ENCODE measurements around the gene IFNL4.
"Not testable (repeated sequence)": the region's sequence is repeated elsewhere in the genome, so short reads cannot be mapped to it uniquely, and the experiment has no call there.

IFNL4 gene

GRCh38 chr19:39219108-39219507, 29.5 kb downstream of the IFNL4 start:
- not testable (repeated sequence) for FAIRE-seq

- no peak for FAIRE-seq
Measured at GRCh38 chr19:39218230-39219007, 30.2 kb downstream of the IFNL4 start.

- no peak for FAIRE-seq
Measured at GRCh38 chr19:39217094-39217493, 31.6 kb downstream of the IFNL4 start.

GRCh38 chr19:39215323-39215722, 33.3 kb downstream of the IFNL4 start:
- FAIRE-seq: not testable (repeated sequence)

GRCh38 chr19:39212375-39212742, 36.3 kb downstream of the IFNL4 start:
- FAIRE-seq: no peak

- no peak for FAIRE-seq
Measured at GRCh38 chr19:39211731-39212374, 36.8 kb downstream of the IFNL4 start.

- no peak for FAIRE-seq
Measured at GRCh38 chr19:39209196-39209595, 39.5 kb downstream of the IFNL4 start.

GRCh38 chr19:39208175-39208795, 40.4 kb downstream of the IFNL4 start:
- no peak for FAIRE-seq

- no peak for FAIRE-seq
Measured at GRCh38 chr19:39207293-39207836, 41.3 kb downstream of the IFNL4 start.

GRCh38 chr19:39206122-39206521, 42.5 kb downstream of the IFNL4 start:
- FAIRE-seq: no peak

GRCh38 chr19:39205449-39205764, 43.2 kb downstream of the IFNL4 start:
- FAIRE-seq: no peak

GRCh38 chr19:39203372-39204341, 45.0 kb downstream of the IFNL4 start, which contains the start of gene SYCN:
Gene SYCN (minus strand): TSS chr19:39204263. CDS start chr19:39204254, 9 bp downstream.
- no peak for FAIRE-seq

- no peak for FAIRE-seq
Measured at GRCh38 chr19:39202998-39203355, 45.7 kb downstream of the IFNL4 start.

GRCh38 chr19:39200803-39201115, 47.9 kb downstream of the IFNL4 start:
- no peak for FAIRE-seq

- FAIRE-seq: no peak
Measured at GRCh38 chr19:39200066-39200802, 48.4 kb downstream of the IFNL4 start.

GRCh38 chr19:39199025-39199424, 49.6 kb downstream of the IFNL4 start:
- no peak for FAIRE-seq

GRCh38 chr19:39197808-39198207, 50.8 kb downstream of the IFNL4 start:
- FAIRE-seq: no peak

GRCh38 chr19:39196860-39197562, 51.6 kb downstream of the IFNL4 start, which contains the start of gene NCCRP1:
Gene NCCRP1 (plus strand): TSS chr19:39196964. CDS start chr19:39196983, 19 bp downstream.
- FAIRE-seq: no peak

- no peak for FAIRE-seq
Measured at GRCh38 chr19:39196320-39196719, 52.3 kb downstream of the IFNL4 start.
